PFSK-1 (cell line): ENCODE data around the gene KPNA5.

ENCODE experiments used
- FOXP2 ChIP-seq: optimal IDR thresholded peaks from 2 replicates; pipeline ENCODE3; 2011; ENCODE audit warnings: borderline replicate concordance, control low read depth, inconsistent platforms; ENCODE audit not compliant: insufficient read depth; ENCODE audit errors: extremely low read length, extremely low read depth
- POLR2AphosphoS5 ChIP-seq: IDR thresholded peaks from 2 replicates; pipeline ENCODE4 v1.6.1; 2012; ENCODE audit warnings: low read depth, mild to moderate bottlenecking, control low read depth, low read length, moderate library complexity
- REST ChIP-seq, 2 experiments: IDR thresholded peaks; 2 replicates each; pipeline versions ENCODE4 v1.6.1 to v1.8.0; 2011 to 2012; ENCODE audit warnings: low read depth in 2 of 2, low read length in 2 of 2, control low read depth in 1 of 2, inconsistent platforms in 1 of 2, mild to moderate bottlenecking in 1 of 2, moderate library complexity in 1 of 2; ENCODE audit not compliant: insufficient read depth in 1 of 2
- SIN3A ChIP-seq: IDR thresholded peaks from 2 replicates; pipeline ENCODE4 v1.6.1; 2012; ENCODE audit warnings: mild to moderate bottlenecking, low read length, moderate library complexity, borderline replicate concordance; ENCODE audit not compliant: insufficient read depth
- TAF1 ChIP-seq: IDR thresholded peaks from 2 replicates; pipeline ENCODE4 v1.6.1; 2012; ENCODE audit warnings: low read length, control low read depth, borderline replicate concordance; ENCODE audit not compliant: insufficient read depth

Gene KPNA5

GRCh38 chr6:116705917-116706316 lies 24.9 kb downstream of the KPNA5 start:
- TF ChIP-seq TAF1: no peak
- no peak for TF ChIP-seq REST (IDR thresholded peaks at IDR 0.05; ENCODE audit: insufficient read depth in 1 of 2, low read depth in 2 of 2, low read length in 2 of 2)
- TF ChIP-seq SIN3A: no peak
- no peak for TF ChIP-seq POLR2AphosphoS5
- no peak for TF ChIP-seq FOXP2

GRCh38 chr6:116714296-116714695 lies 33.3 kb downstream of the KPNA5 start:
- TF ChIP-seq TAF1 (no peak), POLR2AphosphoS5 (no peak), SIN3A (no peak), FOXP2 (no peak), REST (IDR thresholded peaks at IDR 0.05; ENCODE audit: insufficient read depth in 1 of 2, low read depth in 2 of 2, low read length in 2 of 2) (no peak)

- TF ChIP-seq TAF1 (no peak), FOXP2 (no peak), REST (IDR thresholded peaks at IDR 0.05; ENCODE audit: insufficient read depth in 1 of 2, low read depth in 2 of 2, low read length in 2 of 2) (no peak), POLR2AphosphoS5 (no peak), SIN3A (no peak)
These were observed 33.8 kb downstream of the KPNA5 start for GRCh38 chr6:116714761-116715160.

- TF ChIP-seq POLR2AphosphoS5 (no peak), REST (IDR thresholded peaks at IDR 0.05; ENCODE audit: insufficient read depth in 1 of 2, low read depth in 2 of 2, low read length in 2 of 2) (no peak), SIN3A (no peak), TAF1 (no peak), FOXP2 (no peak)
These were observed 45.9 kb downstream of the KPNA5 start for GRCh38 chr6:116726947-116727346.

GRCh38 chr6:116730513-116730912 lies 49.5 kb downstream of the KPNA5 start:
- TF ChIP-seq TAF1: no peak
